HG02884 (cell line): Measurements from ENCODE around the gene MYO1G.

Experiments
- ATAC-seq: cut with Tn5 transposase; IDR thresholded peaks from one replicate; pipeline ENCODE4 v1.9.1; 2021; ENCODE audit warnings: mild to moderate bottlenecking, moderate library complexity; ENCODE audit not compliant: unreplicated experiment

The MYO1G gene

DNA sequence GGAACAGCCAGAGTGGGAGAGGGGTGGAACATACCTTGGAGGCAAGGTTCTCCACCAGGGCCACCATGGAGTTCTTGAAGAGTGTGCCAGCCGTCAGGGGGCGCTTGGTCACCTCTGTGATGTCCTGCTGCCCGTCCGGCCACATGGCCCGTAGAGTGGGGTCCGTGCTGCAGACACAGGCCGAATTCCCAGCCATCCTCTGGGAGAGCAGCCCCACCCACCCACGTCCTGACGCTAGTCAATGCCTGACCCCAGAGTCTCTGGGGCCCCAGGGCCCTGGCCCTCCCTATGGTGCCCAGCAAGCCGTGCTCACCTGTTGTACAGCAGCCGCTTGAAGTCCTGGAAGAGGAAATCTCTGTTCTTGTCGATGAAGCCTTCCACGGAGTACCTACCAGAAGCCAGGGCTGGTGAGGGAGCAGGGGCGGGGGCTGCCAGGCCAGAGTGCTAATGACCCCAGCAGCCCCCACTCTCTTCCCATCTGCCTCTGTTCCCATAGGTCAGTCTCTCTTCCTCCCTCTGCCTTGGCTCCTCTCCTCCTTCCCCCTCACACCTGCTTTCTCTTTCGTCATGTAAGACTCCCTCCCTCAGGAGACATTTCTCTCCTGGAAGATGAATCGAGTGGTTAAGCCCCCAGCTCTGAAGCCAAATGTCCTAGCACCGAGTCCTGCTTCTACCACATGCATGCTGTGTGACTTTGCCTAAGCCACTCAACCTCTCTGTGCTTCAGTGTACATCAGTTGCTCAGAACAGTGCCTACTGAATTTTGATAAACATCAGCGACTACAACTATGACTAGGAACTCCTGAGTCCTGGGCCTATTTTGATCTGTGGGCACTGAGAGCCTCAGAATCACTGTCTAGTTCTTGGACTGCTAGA lies 11.0 kb downstream of the MYO1G start:
- ATAC-seq = no peak

DNA sequence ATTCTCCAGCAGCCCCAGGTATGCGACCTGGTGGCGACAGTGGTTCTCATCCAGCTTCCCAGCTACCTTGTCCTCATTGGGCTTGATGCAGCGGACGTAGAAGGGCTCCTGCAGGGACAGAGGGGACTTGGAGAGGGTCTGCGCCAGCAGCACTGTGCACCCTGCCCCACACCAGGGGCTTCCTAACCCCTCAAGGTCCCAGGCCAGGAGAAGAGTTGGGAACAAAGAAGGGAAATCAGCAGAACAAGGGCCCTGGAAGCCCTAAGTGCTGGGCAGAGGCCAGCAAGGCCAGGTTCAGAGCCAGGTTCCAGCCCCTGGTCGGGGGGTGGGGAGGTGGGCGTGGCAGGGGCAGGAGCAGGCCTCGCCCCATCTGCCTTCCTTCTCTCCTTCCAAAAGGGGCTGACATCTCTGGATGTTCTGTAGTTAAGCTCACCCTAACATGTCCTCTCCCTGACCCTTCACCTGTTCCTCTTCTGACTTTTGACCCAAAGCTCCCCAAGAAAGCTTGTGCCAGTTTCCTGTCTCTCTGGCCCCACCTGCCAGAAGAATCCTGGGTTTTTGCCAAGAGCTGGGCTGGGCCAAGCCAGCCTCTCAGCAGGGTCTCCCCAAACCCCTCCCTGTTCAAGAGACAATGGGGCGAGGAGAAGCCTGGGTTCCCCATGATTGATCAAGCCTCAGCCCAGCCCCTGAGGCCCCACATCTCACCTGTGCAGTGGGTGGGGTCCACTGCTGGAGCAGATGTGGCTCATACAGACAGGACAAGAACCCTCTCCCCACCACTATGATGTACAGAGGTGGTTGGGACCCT lies 11.9 kb downstream of the MYO1G start:
- no peak for ATAC-seq

DNA sequence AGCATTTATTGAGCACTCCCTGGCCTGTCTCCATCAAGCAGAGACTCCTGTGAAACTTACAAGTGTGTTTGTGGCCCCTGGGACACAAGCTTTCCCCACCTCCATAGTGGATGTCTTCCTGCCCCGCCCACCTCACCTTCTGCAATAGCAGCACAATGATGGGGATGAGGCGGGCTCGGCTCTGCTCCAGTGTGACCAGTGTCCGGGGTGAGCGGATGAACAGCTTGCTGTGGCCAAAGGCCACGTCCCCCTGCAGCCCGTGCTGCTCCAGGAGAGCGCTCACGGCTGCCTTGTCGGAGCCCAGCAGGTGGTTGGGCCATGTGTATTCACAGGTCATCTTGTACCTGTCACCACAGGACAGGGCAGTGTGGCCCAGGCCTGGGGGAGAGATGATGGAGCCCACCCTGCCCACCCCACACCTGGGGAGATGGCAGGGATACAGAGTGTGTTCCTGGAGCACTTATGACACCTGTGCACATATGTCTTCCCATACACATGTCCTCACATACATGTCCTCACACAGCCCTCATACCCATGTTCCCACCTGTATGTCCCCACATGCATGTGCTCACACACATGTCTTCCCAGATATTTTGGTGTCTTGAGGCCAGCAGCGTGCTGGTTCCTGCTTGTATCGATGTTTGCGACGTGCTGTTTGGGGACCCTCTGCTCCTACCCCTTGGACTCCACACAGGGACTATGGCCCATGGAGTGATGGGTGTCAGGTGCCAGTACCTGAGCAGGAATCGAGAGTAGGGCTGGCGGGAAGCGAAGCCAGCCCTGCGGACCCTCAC lies 12.7 kb downstream of the MYO1G start:
- no peak for ATAC-seq

DNA sequence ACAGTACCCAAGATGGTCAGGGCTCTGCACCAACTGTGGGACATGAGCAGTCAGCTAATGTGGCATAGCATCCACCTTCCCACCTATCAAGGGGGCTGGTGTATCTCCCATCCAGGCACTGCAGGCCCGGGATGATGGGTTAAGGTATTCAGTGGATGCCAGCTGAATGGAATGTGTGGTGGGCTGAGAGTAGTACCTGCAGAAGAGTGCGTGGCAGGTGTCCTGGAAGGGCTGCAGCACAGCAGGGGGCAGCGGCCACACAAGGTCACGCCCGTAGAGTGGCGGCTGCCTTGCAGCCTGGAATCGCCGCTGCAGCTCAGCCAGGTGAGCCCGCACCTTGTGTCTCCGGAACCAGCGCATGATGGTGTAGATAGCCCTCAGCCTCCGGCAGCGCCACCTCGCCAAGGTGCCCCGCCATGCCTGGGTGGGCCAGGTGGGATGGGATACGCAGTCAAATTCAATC lies 13.3 kb downstream of the MYO1G start:
- no peak for ATAC-seq

DNA sequence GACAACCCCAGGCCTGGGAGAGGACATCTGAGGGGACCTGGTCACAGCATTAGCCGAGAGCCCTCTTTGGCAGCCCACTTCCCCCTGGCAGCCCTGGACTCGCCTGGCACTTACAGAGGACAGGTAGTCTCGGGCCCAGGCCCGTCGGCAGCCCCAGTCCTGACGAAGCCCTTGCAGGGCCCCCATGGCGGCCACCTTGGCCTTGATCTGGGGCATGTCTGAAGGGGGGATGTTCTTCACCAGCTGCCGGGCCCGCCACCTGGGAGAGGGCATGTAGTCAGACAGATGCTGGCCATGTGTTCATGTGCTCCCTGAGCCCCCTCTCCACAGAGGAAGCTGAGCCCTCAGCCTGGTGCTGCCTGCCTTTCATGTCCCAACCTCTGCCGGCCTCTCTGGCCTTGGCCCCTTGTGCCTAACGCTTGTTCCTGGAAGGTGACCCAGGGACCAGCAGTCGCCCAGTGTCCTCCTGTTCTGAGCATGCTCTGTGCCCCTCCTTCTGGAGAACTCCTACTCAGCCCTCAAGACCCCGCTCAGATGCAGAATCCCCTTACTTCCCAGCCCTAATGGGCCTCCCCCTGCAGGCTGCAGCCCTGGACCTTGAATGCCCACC lies 13.9 kb downstream of the MYO1G start:
- ATAC-seq = no peak

DNA sequence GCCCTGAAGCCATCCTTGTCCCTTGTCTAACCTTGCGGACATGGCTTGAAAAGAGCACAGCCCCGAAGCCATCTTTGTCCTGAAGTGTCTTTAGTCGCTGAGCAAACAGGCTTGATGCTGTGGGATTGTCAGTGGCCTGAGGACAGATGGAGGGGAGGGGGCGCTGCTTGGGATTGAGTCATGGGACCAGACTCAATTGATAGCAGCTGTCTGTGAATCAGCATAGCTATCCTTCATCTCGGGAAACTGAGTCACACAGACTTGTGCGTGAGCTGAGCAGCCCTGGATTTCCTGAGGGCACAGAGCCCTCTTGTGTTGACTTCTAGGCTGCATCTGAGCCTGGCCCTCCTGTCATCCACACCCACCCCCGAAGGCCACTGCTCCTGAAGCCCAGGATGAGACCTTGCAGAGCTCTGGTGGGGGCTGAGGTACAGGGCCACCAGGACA lies 14.4 kb downstream of the MYO1G start:
- no peak for ATAC-seq

DNA sequence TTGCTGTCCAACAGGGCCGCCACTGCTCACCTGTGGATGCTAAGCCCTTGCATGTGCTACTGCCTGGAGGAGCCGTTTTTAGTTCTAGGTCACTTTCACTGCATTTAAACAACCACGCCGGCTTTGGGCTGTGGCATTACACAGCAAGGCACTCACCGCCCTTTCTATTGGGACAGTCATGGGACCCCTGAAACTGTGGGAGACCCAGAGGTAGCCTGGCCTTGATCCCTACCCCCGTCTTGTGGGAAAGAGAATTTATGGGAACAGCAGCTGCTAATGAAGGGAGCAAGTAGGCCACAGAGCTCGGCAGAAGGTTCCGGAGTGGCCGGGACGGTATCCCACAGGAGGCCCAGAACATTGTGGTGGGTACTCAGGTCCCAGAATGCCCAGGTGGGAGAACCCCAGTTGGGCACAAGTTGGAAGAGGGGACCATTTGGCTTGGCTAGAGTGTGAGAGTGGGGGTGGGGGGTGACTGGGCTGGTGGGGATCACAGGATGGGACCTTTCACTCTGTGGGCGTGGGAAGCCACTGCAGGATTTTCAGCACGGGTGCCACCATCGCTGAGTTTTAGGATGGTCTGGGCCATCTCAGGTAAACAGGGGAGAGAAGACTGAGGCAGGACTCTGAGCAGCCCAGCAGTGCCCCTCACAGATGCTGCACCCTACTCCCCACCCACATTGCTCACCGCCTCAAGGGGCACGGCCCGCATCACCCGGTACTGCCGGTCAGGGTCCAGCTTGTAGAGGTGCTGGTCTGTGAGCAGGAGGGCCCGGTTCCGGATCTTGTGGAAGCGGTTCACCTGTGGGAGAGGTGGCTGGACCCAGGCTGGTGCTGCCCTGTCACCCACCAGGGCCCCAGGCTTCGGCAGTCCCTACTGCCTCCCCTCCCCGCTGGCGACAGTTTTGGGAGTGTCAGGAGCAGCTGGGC lies 15.2 kb downstream of the MYO1G start:
- no peak for ATAC-seq

DNA sequence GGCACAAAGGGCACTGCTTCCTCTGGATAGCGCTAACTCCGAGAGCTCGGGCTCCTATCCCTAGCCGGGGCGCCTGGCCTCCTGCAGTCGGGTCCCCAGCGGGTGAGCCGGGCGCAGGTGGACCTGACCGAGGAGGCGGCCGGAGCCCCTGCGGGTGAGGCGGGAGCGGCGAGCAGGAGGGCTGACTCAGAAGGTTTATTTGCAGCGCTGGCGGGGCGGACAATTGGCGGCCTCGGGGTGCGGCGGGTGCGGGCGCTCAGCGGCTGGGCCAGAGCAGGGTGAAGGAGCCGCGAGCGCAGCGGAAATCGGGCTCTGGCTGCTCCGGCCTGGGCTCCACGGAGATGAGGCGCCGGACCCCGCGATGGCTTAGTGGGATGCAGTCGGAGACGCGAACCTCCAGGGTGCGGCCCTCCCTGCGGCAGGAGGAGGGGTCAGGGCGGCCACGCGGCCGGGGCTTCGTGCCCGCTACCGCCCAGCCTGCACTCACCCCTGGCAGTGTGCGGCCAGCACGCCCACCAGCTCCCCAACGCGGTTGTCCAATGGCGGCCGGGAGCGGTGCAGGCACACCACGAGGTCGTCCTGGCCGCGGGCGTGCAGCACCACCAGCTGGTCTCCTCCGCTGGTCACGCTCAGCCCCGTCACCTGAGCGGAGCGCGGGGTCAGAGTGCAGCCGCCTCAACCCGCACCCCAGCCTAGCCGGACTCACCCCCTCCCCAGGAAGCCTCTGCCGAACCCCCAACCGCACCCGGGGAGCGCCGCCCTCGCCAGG lies 16.1 kb downstream of the MYO1G start:
- no peak for ATAC-seq

DNA sequence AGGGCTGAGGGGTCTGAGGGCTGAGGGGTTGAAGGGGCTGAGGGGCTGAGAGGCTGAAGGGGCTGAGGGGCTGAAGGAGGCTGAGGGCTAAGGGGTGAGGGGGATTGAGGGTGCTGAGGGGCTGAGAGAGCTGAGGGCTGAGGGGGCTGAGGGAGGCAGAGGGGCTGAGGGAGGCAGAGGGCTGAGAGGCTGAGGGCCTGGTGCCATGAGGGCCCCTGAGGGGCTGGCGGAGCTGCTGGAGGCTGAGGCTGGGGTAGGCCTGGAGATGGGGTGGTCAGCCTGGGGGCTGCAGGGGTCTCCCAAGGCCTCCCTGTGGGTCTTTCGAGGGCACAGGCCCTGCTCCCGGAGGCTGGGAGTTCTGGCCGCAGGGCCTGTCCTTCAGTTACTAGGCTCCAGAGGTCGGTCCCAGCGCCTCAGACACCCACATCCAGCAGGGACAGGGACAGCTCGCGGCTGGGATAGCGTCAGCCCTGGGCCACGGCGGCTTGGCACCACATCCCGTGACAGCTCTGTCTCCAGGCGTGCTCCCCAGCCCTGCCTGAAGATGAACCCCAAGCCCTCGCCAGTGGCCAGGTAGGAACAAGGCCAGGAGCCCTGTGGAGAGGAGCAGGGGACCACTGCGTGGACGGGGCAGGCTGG lies 16.9 kb downstream of the MYO1G start:
- no peak for ATAC-seq

DNA sequence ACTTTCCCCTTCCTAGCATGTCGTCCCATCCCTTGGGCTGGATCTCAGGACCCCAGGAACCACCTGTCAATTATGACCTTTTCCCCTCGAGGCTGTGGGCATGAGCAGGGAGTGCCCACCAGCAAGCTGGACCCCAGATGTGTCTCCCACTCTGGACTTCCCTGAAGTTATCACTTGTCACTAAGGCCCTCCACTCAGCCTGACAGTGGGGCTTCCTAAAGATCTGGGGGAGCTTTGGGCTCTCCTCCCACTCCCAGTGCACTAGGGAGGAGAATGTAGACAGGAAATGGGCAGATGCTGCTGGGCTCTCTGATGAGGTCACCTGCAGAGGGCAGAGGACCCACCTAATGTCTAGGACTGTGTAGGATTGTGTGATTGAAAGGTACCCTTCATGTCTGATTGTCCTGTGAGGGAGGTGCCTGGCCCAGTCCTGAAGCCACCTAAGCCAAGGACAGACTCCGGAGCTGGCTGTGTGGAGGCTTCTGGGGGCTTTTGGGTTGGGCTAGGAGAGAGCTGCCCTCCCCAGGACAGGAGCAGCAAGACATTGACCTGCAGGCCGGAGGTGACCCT lies 18.7 kb downstream of the MYO1G start:
- no peak for ATAC-seq

DNA sequence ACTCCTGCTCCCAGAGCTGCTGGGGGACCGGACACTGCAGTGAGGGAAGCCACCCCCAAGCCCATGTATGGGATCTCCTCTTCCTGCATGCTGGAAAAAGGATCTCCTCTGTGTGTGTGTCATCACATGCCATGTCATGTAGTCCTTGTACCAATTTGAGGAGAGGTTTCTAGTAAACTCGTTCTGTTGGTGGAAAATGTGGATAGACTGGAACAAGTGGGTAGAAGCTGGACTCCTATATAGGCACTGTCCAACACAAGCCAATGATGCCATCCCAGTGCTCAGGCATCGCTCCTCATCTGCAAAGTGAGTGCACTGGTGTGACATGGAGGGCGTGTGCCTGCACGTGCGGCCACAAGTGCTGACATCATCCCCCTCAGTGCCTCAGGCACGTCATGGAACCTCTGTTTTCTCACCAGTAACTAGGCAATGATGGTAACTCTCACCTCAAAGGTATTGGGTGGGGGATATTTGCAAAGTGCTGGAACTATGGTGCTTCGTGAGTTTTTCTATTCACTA lies 19.3 kb downstream of the MYO1G start:
- ATAC-seq = no peak

DNA sequence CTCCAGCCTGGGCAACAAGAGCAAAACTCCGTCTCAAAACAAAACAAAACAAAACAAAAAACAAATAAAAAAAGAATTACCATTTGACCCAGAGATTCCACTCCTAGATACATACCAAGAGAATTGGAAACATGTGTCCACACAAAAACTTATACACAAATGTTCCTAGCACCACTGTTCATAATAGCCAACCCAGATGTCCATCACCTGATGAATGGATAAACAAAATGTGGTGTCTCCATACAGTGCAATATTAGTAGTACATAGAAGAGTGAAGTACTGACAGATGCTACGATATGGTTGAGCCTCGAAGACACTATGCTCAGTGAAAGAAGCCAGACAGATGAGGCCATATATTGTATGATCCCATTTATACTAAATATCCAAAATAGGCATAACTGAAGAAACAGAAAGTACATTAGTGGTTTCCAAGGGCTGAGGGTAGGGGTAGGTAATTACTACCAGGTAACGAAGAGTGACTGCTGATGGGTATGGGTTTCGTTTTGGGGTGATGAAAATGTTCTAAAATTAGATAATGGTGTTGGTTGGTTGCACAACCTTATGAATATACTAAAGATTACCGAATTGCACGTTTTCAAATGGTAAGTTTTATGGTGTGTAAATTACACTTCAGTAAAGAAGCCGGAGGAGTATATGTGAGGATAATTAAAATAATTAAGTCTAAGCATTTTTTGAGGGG lies 20.0 kb downstream of the MYO1G start:
- no peak for ATAC-seq

DNA sequence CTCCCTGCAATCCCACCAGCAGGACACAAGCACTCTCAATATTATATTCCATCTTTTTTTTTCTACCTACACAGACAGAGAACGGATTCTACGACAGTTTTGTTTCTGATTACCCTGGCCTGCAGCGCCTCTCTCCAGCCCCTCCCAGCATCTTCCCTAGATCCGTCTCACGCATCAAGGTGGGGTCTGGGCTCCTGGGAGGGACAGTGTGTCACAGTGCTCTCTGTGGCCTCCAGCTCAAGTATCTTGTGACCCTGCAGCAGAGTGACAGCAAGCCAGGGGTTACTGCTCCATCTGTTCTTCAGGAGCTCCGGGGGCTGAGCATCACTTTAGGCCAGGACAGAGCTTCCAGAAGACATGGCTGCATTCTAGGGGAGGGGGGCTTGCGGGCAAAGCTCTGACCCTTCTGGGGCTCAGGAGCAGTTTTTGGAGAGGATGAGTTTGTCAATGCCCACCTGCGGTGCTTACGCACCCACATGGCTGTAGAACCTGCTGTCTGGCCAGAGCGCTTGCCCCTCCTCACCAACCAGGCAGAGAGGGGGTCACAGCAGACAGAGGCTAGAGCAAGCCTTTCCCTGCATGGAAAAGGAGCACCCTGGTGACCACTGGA lies 22.6 kb downstream of the MYO1G start:
- ATAC-seq = no peak

DNA sequence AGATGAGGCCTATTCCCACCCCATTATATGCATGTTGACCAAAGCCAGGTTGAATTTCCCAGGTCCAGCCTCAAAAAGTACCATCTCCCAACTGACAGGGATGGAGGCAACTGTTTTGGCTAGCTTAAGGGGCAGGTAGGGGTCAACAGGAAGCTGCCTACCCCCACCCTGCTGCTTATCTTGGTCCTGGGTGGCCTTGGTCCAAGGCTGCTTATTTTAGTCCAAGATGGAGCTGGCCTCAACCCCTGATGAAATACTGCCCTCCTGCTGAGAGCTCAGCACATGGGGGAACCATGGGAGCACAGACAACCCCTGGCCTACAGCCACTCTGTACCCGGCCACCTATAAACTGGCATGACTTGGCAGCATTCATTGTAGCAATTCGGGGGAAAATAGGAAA lies 23.1 kb downstream of the MYO1G start:
- ATAC-seq = no peak

DNA sequence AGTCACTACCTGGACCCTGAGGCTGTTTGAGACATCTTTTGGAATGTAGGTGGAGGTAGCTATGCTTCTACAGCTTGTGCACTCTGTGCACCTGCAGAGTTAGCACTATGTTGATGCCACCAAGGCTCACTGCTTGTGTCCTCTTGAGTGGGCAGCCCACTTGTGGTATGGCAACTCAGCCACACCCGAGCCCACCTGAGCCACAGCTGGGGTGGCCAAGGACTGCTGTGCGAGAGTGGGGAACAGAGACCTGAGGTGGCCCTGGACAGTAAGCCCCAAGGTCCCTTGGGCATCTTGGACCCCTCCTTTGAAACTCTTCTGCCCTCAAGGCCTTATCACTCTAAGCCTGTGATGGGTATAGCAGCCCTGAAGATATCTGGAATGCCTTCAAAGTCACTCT lies 25.7 kb downstream of the MYO1G start:
- no peak for ATAC-seq

DNA sequence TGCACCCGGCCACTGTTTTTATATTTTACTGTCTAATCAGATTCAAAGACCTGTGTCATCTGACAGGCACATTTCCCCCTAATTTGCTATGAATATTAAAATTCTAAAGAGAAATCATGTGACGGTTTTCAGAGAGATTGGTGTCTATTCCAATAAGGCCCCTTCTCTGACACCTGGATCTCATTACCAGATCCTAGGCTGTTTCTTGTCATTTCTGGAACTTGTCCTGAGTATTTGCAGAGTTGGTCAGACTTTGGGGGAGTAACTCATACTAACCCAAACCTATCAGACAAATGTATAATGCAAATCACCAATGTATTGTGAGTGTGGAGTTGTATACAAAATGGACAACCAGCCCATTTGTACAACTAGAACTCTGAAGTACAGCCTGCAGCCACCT lies 29.5 kb downstream of the MYO1G start:
- no peak for ATAC-seq

DNA sequence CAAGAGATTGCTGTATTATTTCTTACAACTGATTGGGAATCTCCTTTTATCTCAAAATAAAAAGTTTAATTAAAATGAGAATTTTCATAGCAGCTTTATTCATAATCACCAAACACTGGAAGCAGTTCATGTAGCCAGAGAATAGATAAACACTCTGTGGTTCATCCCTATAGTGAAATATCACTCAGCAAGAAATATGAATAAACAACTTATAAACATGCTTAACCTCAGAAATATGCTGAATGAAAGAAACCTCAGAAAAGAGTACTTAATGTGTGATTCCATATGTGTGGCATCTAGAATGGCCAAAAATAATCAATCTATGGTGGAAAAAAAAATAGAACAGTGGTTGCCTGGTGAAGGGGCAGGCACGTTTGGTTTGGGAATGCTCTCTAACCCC lies 33.3 kb downstream of the MYO1G start:
- no peak for ATAC-seq
